ENCODE results near the gene HMG20B. TPM values are rescaled to one million over a fixed set of nuclear protein-coding genes. Genes with fewer than 3 reads are reported as not detected.

HMG20B gene
- total RNA-seq, 1 experiment from 2014 or later: 588 TPM

- peak; percentile 40 for DNase-seq (ENCODE audit: low read depth, low spot score)
- in situ Hi-C loops (cut with HindIII; ENCODE audit: low pct_unique_long_range_greater_than_20kb, low sequenced_read_pairs): no loop called here
Measured at GRCh38 chr19:3535563-3535965, 37.2 kb upstream of the HMG20B start.

GRCh38 chr19:3535981-3536380, 36.8 kb upstream of the HMG20B start:
- in situ Hi-C loops (cut with HindIII; ENCODE audit: low pct_unique_long_range_greater_than_20kb, low sequenced_read_pairs): no loop called here
- DNase-seq (ENCODE audit: low read depth, low spot score): peak; percentile 50

- in situ Hi-C loops (cut with HindIII; ENCODE audit: low pct_unique_long_range_greater_than_20kb, low sequenced_read_pairs): no loop called here
- DNase-seq (ENCODE audit: low read depth, low spot score): peak; percentile 96
Measured at GRCh38 chr19:3536429-3537100, 36.2 kb upstream of the HMG20B start.

- in situ Hi-C loops (cut with HindIII; ENCODE audit: low pct_unique_long_range_greater_than_20kb, low sequenced_read_pairs): no loop called here
- DNase-seq (ENCODE audit: low read depth, low spot score): no peak
Measured at GRCh38 chr19:3537101-3537437, 35.7 kb upstream of the HMG20B start.

- peak; percentile 74 for DNase-seq (ENCODE audit: low read depth, low spot score)
- in situ Hi-C loops (cut with HindIII; ENCODE audit: low pct_unique_long_range_greater_than_20kb, low sequenced_read_pairs): no loop called here
Measured at GRCh38 chr19:3537438-3538240, 35.1 kb upstream of the HMG20B start.

GRCh38 chr19:3538258-3538929, 34.4 kb upstream of the HMG20B start:
- in situ Hi-C loops (cut with HindIII; ENCODE audit: low pct_unique_long_range_greater_than_20kb, low sequenced_read_pairs): no loop called here
- peak; percentile 59 for DNase-seq (ENCODE audit: low read depth, low spot score)

GRCh38 chr19:3538965-3539755, 33.6 kb upstream of the HMG20B start, which contains the start of gene TEKTIP1:
Gene TEKTIP1, plus strand, starts transcription at chr19:3539174. Its CDS starts 4 bp downstream, at chr19:3539178.
- peak; percentile 81 for DNase-seq (ENCODE audit: low read depth, low spot score)
- in situ Hi-C loops (cut with HindIII; ENCODE audit: low pct_unique_long_range_greater_than_20kb, low sequenced_read_pairs): no loop called here

GRCh38 chr19:3539756-3540118, 33.0 kb upstream of the HMG20B start:
- in situ Hi-C loops (cut with HindIII; ENCODE audit: low pct_unique_long_range_greater_than_20kb, low sequenced_read_pairs): no loop called here
- DNase-seq (ENCODE audit: low read depth, low spot score): no peak

GRCh38 chr19:3543150-3544057, 29.3 kb upstream of the HMG20B start:
- DNase-seq (ENCODE audit: low read depth, low spot score): peak; percentile 21
- in situ Hi-C loops (cut with HindIII; ENCODE audit: low pct_unique_long_range_greater_than_20kb, low sequenced_read_pairs): no loop called here

GRCh38 chr19:3544058-3544376, 28.7 kb upstream of the HMG20B start:
- in situ Hi-C loops (cut with HindIII; ENCODE audit: low pct_unique_long_range_greater_than_20kb, low sequenced_read_pairs): no loop called here
- no peak for DNase-seq (ENCODE audit: low read depth, low spot score)

- in situ Hi-C loops (cut with HindIII; ENCODE audit: low pct_unique_long_range_greater_than_20kb, low sequenced_read_pairs): no loop called here
- DNase-seq (ENCODE audit: low read depth, low spot score): peak; percentile 66
Measured at GRCh38 chr19:3544742-3545668, 27.7 kb upstream of the HMG20B start.

GRCh38 chr19:3545669-3546034, 27.1 kb upstream of the HMG20B start:
- in situ Hi-C loops (cut with HindIII; ENCODE audit: low pct_unique_long_range_greater_than_20kb, low sequenced_read_pairs): no loop called here
- DNase-seq (ENCODE audit: low read depth, low spot score): no peak

GRCh38 chr19:3546119-3546518, 26.6 kb upstream of the HMG20B start:
- in situ Hi-C loops (cut with HindIII; ENCODE audit: low pct_unique_long_range_greater_than_20kb, low sequenced_read_pairs): no loop called here
- no peak for DNase-seq (ENCODE audit: low read depth, low spot score)

GRCh38 chr19:3547301-3547731, 25.4 kb upstream of the HMG20B start:
- in situ Hi-C loops (cut with HindIII; ENCODE audit: low pct_unique_long_range_greater_than_20kb, low sequenced_read_pairs): no loop called here
- DNase-seq (ENCODE audit: low read depth, low spot score): peak; percentile 79

- in situ Hi-C loops (cut with HindIII; ENCODE audit: low pct_unique_long_range_greater_than_20kb, low sequenced_read_pairs): no loop called here
Measured at GRCh38 chr19:3547767-3548282, 24.9 kb upstream of the HMG20B start.

GRCh38 chr19:3548606-3549005, 24.1 kb upstream of the HMG20B start:
- peak; percentile 85 for DNase-seq (ENCODE audit: low read depth, low spot score)
- in situ Hi-C loops (cut with HindIII; ENCODE audit: low pct_unique_long_range_greater_than_20kb, low sequenced_read_pairs): no loop called here

More at GRCh38 chr19:3547767-3548282, 24.9 kb upstream of the HMG20B start:
- DNase-seq (ENCODE audit: low read depth, low spot score): no peak
